Mucosa of rectum (tissue), 2 donors: Measurements from ENCODE around the gene STX7.
"Not testable (repeated sequence)": the region's sequence is repeated elsewhere in the genome, so short reads cannot be mapped to it uniquely, and the experiment has no call there.

Experiments
- H3K27ac ChIP-seq, 2 donors: one replicate each; pipeline ENCODE4 v1.7.0; 2013; ENCODE audit warnings: inconsistent platforms in 2 of 2, low read depth in 2 of 2, low read length in 2 of 2
- H3K27me3 ChIP-seq, 2 donors: one replicate each; pipeline ENCODE4 v1.7.0; 2013; ENCODE audit warnings: low read length in 2 of 2; ENCODE audit not compliant: control insufficient read depth in 2 of 2, insufficient read depth in 2 of 2
- H3K36me3 ChIP-seq, 2 donors: one replicate each; pipeline ENCODE4 v1.7.0; 2013; ENCODE audit warnings: low read length in 2 of 2; ENCODE audit not compliant: control insufficient read depth in 2 of 2, insufficient read depth in 2 of 2
- H3K4me1 ChIP-seq, 2 donors: one replicate each; pipeline ENCODE4 v1.7.0; 2013; ENCODE audit warnings: low read length in 2 of 2, mild to moderate bottlenecking in 1 of 2; ENCODE audit not compliant: control insufficient read depth in 2 of 2, insufficient read depth in 2 of 2
- H3K4me3 ChIP-seq, 2 donors: one replicate each; pipeline ENCODE4 v1.7.0; 2013; ENCODE audit warnings: low read length in 2 of 2
- H3K9ac ChIP-seq, 2 donors: one replicate each; pipeline ENCODE4 v1.7.0; 2013; ENCODE audit warnings: low read length in 2 of 2, low read depth in 1 of 2, mild to moderate bottlenecking in 1 of 2
- H3K9me3 ChIP-seq, 2 donors: one replicate each; pipeline ENCODE4 v1.7.0; 2013; ENCODE audit warnings: low read length in 2 of 2; ENCODE audit not compliant: control insufficient read depth in 2 of 2
- donor health status: healthy.
- donor health status: Normal muscosa, but diverticular disease.

STX7 gene, protein sequence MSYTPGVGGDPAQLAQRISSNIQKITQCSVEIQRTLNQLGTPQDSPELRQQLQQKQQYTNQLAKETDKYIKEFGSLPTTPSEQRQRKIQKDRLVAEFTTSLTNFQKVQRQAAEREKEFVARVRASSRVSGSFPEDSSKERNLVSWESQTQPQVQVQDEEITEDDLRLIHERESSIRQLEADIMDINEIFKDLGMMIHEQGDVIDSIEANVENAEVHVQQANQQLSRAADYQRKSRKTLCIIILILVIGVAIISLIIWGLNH

DNA sequence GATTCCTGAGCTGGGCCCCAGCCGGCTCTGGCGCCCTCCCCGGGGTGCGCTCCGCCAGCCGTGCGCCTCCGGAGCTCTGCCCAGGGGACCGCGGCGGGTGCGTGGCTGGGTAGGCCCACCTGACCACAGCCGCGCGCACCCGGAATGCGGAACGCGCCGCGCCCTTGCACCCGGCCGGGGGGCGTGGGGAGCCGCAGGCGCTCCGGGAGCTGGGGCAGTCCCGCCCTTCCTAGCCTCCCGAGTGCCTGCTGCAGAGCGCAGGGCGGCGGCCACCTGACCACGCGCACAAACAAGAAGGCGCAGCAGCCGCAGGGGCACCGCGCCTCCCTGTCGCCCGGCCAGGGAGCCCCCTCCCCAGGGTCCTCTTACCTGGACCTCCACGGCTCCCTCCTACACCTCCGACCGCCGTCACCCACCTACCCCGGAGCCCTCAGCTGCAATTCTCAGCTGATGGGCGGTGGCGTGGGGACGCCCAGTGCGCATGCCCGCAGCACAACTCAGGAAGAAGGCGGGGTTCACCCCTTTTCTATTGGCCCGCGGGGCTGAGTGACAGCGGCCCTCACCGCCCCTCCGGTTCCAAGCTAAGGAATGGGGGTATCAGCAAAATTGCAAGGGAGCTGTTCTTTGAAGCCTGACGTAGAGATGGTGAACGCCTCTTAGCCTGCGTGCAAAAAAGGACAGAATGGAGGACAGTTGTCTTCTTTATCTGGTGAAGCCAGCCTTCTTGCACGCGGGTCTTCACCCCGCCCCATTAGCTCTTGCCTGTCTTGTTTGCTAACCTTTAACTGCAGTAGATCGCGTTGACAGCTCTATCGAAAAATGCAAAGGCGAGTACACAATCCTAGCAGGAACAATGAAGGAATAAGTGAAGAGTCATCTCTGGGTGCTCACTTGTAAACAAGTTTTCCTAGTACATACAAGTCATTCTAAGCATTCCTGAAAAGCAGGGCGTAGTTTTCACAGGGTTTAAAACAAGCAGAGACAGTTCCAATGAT, at the start of gene STX7:
TSS of gene STX7 (minus strand) at position 479 of the 995 bp plus-strand sequence. CDS start 9,586 bp downstream, outside the sequence.
- peaks cover 0 to 8% of the 10 kb centered on the region in 2 donors for H3K36me3 ChIP-seq
- peak within 1 kb of the TSS; percentile 75 to 87 for H3K9ac ChIP-seq
- H3K4me3 ChIP-seq, result peak within 1 kb of the TSS; percentile 91 to 98
- peaks cover 10 to 19% of the 10 kb centered on the region in 2 donors for H3K4me1 ChIP-seq
- H3K9me3 ChIP-seq, result no peaks in the 10 kb centered on the region
- H3K27me3 ChIP-seq, result no peaks in the 10 kb centered on the region
- peak within 1 kb of the TSS; percentile 89 to 90 for H3K27ac ChIP-seq

- not testable (repeated sequence) for H3K4me3 ChIP-seq, H3K27ac ChIP-seq, H3K9me3 ChIP-seq, H3K9ac ChIP-seq, H3K27me3 ChIP-seq, H3K4me1 ChIP-seq, H3K36me3 ChIP-seq
Observed at GRCh38 chr6:132560087-132560486, 47.2 kb upstream of the STX7 start.

DNA sequence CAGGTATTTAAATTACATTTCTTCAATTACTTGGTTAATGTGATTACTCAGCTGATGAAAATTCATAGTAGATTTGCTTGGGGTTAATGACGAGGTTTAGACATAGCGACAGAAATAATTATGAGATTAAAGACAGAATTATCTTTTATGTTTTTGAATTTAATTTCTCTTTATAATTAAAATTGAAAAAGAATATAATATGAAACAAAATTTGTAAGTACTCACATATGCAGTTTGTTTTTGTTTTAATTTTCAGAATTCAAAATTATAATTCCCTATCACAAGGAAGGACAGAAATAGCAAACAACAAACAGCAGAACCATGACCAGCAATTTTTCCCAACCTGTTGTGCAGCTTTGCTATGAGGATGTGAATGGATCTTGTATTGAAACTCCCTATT, 39.5 kb upstream of the STX7 start, which contains the start of gene TAAR8:
TSS of gene TAAR8 (plus strand) at position 301 of the 400 bp plus-strand sequence. CDS start at position 322, 21 bp downstream.
- no peak within 1 kb of the TSS for H3K27ac ChIP-seq
- no peaks in the 10 kb centered on the region for H3K36me3 ChIP-seq
- H3K4me1 ChIP-seq, result no peaks in the 10 kb centered on the region
- no peaks in the 10 kb centered on the region for H3K9me3 ChIP-seq
- no peak within 1 kb of the TSS for H3K9ac ChIP-seq
- H3K4me3 ChIP-seq, result no peak within 1 kb of the TSS
- peaks cover 0 to 4% of the 10 kb centered on the region in 2 donors for H3K27me3 ChIP-seq

GRCh38 chr6:132551214-132551613, 38.3 kb upstream of the STX7 start:
- no peak overlapping the region for H3K9ac ChIP-seq
- H3K4me1 ChIP-seq, result no peaks in the 10 kb centered on the region
- H3K36me3 ChIP-seq, result no peaks in the 10 kb centered on the region
- no peaks in the 10 kb centered on the region for H3K9me3 ChIP-seq
- no peak overlapping the region for H3K27ac ChIP-seq
- no peak overlapping the region for H3K4me3 ChIP-seq
- H3K27me3 ChIP-seq, result peaks cover 0 to 4% of the 10 kb centered on the region in 2 donors

DNA sequence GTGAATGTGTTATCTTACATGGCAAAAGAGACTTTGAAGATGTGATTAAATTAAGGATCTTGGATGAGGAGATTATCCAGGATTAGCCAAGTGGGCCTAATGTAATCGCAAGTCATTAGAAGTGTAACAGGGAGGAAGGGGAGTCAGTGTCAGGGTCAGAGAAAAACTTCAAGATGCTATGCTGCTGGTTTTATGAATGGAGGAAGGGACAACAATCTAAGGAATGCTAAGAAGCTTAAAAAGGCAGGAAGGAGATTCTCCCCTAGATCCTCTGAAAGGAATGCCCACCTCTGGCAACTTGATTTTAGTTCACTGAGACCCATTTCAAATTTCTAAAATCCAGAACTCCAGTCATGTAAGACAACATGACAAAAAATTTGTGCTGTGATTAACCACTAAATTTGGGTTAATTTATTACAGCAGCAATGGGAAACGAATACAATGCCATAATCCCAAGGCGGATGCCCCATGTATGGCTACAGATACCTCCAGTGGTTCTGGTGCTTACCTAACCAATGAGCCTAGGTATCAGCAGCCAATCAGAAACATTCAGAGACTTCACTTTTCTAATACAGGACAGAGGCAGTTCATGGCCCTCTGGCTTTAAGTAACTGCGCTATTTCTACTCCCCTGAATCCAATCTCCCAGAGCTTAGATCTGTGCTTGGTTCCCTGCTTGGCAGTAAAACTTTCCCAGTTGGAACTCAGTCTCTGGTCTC, 36.0 kb upstream of the STX7 start:
- H3K4me3 ChIP-seq, result no peak overlapping the region
- no peak overlapping the region for H3K9ac ChIP-seq
- H3K27me3 ChIP-seq, result peaks cover 0 to 4% of the 10 kb centered on the region in 2 donors
- H3K9me3 ChIP-seq, result no peaks in the 10 kb centered on the region
- H3K36me3 ChIP-seq, result no peaks in the 10 kb centered on the region
- no peak overlapping the region for H3K27ac ChIP-seq
- H3K4me1 ChIP-seq, result no peaks in the 10 kb centered on the region

- no peak overlapping the region for H3K9ac ChIP-seq
- no peaks in the 10 kb centered on the region for H3K4me1 ChIP-seq
- H3K9me3 ChIP-seq, result no peaks in the 10 kb centered on the region
Observed at GRCh38 chr6:132544826-132545225, 31.9 kb upstream of the STX7 start.

DNA sequence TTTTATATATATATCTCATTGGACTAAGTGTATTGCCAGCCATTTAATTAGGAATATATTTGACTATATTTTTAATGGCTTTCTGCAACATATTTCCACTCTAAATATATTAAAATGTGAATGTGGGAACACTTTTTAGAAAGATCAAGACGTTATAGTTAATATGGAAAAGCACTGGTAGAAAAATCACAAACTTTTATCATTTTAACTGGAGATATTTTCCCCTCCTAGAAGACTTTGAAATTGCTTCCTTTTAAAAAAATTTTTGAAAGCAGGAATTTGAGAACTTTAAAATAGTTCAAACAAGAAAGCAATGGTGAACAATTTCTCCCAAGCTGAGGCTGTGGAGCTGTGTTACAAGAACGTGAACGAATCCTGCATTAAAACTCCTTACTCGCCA, 25.1 kb upstream of the STX7 start, which contains the start of gene TAAR9:
TSS of gene TAAR9 (plus strand) at position 301 of the 400 bp plus-strand sequence. CDS start at position 314, 13 bp downstream.
- no peak within 1 kb of the TSS for H3K4me3 ChIP-seq
- H3K27ac ChIP-seq, result no peak within 1 kb of the TSS
- H3K27me3 ChIP-seq, result peaks cover 7 to 9% of the 10 kb centered on the region in 2 donors
- H3K4me1 ChIP-seq, result no peaks in the 10 kb centered on the region
- no peaks in the 10 kb centered on the region for H3K9me3 ChIP-seq
- H3K9ac ChIP-seq, result no peak within 1 kb of the TSS
- H3K36me3 ChIP-seq, result no peaks in the 10 kb centered on the region

More at GRCh38 chr6:132544826-132545225, 31.9 kb upstream of the STX7 start:
- no peaks in the 10 kb centered on the region for H3K36me3 ChIP-seq
- no peak overlapping the region for H3K4me3 ChIP-seq
- H3K27ac ChIP-seq, result no peak overlapping the region
- H3K27me3 ChIP-seq, result peaks cover 2 to 3% of the 10 kb centered on the region in 2 donors

- Histone ChIP-seq H3K9ac (no peak overlapping the region), H3K27me3 (peaks cover 4 to 9% of the 10 kb centered on the region in 2 donors), H3K27ac (no peak overlapping the region), H3K36me3 (no peaks in the 10 kb centered on the region), H3K4me1 (no peaks in the 10 kb centered on the region), H3K9me3 (no peaks in the 10 kb centered on the region), H3K4me3 (no peak overlapping the region)
Observed at GRCh38 chr6:132537145-132537544, 24.2 kb upstream of the STX7 start.

DNA sequence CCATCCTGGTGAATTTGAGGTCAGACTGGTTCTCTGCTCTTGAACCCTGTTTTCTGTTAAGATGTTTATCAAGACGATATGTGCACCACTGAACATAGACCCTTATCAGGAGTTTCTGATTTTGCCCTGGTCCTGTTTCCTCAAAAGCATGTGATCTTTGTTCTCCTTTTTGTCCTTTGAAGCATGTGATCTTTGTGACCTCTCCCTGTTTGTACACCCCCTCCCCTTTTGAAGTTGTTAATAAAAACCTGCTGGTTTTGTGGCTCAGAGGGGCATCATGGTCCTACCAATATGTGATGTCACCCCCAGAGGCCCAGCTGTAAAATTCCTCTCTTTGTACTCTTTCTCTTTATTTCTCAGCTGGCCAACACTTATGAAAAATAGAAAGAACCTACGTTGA, 21.6 kb upstream of the STX7 start:
- not testable (repeated sequence) for H3K27ac ChIP-seq, H3K9ac ChIP-seq, H3K27me3 ChIP-seq, H3K9me3 ChIP-seq, H3K4me1 ChIP-seq, H3K4me3 ChIP-seq, H3K36me3 ChIP-seq
